ENCODE data around the gene TNFSF12.
"Not testable (repeated sequence)": the region's sequence is repeated elsewhere in the genome, so short reads cannot be mapped to it uniquely, and the experiment has no call there.

Gene TNFSF12

DNA sequence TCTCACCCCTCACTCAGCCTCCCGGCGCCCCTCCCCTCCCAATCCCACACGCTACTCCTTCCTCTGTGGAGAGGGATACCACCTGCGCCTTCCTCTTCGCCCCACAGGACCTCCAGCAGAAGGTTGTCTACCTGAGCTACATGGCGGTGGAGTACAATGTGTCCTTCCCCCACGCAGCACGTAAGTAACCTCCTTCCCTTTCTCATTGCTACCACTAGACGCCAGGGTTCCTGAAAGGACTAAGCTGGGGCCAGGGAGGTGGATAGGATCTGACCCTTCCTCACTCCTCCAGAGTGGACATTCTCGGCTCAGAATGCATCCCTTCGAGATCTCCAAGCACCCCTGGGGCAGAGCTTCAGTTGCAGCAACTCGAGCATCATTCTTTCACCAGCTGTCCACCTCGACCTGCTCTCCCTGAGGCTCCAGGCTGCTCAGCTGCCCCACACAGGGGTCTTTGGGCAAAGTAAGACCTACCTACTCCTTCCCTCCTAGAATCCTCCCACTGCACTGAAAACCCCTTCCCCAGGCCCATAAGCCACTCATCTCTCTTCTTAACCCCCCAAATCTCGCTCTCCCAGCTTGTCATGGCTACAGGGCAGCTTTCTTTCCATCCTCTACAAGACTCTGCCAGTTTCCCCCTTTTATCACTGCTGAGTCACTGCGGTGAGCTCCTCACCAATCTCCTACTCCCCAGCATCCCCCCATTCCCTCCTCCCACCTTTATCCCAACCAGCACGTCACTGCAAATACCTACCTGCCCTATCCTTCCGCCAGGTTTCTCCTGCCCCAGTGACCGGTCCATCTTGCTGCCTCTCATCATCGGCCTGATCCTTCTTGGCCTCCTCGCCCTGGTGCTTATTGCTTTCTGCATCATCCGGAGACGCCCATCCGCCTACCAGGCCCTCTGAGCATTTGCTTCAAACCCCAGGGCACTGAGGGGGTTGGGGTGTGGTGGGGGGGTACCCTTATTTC lies 32.0 kb downstream of the TNFSF12 start:
- no peak for DNase-seq (ENCODE audit: low read depth)
- H3K4me3 ChIP-seq (ENCODE audit: low read depth, low read length) = no peak overlapping the region

DNA sequence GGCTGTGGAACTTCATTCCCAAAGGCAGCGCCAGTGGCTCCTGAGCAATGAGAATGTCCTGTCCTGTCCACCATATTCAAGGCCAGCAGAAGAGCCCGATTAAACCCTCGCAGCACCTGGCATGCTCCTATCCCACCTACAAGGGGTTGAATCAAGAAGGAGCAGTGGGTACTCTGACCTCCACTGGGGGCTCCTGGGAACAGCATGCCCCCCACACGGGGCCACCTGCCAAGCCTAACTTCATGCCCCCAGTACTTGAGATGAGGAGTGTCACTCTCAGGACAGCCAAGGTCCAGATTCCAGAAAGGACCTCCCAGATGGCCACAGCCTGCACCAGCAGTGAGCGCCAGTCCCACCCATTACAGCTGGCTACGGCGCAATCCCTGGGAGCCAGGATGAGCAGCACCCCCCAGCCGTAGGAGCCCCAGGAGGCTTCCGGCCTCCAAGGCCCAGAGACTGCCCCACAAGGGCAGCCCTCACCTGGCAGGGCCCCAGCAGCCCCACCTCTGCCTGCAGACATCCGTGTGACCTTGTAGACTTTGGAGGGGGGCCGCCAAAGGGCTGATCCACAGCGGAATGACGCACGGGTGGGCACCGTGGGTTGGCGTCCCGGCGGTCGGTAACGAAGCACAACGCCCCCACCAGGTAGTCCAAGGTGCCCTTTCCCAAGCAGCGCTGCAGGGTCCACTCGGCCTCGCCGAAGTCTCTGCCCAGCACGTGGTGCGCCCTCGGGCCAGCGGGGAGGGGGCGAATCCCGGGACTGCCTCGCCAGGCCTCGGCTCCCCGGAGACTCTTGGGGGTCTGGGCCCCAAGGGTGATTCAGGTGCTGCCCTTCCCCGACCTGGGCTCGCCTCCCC lies 33.8 kb downstream of the TNFSF12 start:
- H3K4me3 ChIP-seq (ENCODE audit: low read depth, low read length) = peak overlapping the region; percentile 72
- no peak for DNase-seq (ENCODE audit: low read depth)

DNA sequence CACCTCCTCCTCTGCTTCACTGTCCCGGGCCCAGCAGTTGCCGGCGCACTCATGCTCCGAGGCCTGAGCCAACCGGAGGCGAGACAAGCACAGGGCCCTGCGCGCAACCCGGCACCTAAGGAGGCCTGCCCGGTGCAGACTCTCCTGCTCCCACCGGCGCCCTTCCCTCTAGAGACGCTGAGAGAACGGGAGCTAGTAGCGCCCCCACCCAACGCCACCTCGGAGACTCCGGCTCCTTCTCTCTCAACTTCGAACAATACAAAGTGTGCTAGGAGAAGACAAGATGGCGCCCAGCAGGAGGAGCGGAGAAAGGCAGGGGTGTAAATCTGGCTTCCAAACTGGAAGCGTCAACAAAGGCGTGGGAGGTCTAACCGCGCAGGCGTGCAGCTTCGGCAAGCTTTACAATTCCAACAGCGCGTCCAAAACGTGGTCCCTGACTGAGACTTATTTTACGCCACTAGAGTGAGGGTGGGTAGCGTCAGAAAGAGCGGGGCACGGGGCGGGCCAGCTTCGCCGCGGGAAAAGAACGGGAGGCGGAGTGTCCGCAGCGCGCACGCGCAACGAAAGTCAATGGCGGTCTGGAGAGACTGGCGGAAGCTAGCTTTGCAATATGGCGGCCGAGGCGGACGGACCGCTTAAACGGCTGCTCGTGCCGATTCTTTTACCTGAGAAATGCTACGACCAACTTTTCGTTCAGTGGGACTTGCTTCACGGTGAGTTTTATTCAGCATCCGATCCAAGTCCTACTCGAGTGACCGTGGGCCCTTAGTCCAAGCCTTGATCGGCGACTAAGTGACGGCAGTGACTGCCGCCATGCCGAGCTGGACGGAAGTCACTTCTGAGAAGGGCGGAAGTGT lies 34.6 kb downstream of the TNFSF12 start, which contains the start of gene MPDU1:
Gene MPDU1, plus strand, starts transcription at position 600 of the 857 bp plus-strand sequence. Its CDS starts 11 bp downstream, at position 611.
- DNase-seq (ENCODE audit: low read depth) = peak; percentile 93

DNA sequence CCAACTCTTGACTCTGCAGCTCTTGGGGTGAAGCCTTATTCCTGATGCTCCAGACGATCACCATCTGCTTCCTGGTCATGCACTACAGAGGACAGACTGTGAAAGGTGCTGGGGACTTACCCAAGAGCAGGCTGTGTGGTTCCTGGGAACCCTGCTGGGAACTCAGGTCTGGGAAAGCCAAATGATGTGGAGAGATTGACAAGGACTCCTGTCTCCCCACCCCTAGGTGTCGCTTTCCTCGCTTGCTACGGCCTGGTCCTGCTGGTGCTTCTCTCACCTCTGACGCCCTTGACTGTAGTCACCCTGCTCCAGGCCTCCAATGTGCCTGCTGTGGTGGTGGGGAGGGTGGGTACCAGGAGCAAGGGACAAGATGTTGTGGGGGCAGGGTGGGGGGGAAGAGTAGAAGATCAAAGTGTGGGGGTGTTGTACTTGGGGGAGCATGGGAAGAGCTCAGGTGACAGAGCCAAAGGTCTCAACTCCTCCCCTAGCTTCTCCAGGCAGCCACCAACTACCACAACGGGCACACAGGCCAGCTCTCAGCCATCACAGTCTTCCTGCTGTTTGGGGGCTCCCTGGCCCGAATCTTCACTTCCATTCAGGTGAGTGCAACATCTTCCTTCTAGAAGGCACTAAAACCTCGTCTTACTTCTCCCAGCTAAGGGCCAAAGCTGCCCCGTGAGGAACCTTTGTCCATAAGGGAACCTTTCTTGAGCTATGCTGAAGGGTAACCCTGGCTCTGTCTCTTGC lies 38.0 kb downstream of the TNFSF12 start:
- no peak overlapping the region for H3K4me3 ChIP-seq (ENCODE audit: low read depth, low read length)
- DNase-seq (ENCODE audit: low read depth) = no peak

More for the DNA sequence above, 34.6 kb downstream of the TNFSF12 start, which contains the start of gene MPDU1:
- H3K4me3 ChIP-seq (ENCODE audit: low read depth, low read length) = peak within 1 kb of the TSS; percentile 72

DNA sequence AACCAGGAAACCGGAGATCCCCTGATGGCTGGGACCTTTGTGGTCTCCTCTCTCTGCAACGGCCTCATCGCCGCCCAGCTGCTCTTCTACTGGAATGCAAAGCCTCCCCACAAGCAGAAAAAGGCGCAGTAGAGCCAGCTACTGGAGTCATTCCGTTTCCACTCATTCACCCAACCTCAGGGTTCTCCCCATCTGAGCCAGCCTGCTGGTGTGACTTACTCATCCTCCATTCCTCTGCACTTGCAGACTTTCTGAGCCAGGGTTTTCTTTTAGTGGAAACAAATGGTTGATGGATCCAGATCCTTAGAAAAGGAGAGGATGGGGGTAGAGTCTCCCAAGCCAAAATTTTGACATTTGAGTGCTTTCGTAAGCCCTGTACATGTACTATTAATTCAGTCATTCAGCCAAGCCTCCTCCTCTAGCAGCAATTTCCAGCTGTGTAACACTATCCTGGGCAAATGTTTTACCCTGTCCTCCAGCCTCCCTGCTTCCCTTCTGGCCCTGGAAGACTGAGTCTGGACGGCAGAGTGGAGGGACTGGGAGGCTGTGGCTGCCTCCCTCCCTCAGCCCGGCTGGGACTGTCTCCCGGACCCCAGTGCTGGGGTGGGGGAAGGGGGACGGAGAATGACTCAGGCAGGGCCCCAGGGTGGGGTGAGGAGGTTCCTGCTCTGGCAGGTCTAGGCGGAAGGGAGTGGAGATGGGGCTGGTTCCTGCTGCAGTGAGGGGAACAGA lies 38.7 kb downstream of the TNFSF12 start:
- peak overlapping the region; percentile 17 for H3K4me3 ChIP-seq (ENCODE audit: low read depth, low read length)
- peak; percentile 83 for DNase-seq (ENCODE audit: low read depth)

DNA sequence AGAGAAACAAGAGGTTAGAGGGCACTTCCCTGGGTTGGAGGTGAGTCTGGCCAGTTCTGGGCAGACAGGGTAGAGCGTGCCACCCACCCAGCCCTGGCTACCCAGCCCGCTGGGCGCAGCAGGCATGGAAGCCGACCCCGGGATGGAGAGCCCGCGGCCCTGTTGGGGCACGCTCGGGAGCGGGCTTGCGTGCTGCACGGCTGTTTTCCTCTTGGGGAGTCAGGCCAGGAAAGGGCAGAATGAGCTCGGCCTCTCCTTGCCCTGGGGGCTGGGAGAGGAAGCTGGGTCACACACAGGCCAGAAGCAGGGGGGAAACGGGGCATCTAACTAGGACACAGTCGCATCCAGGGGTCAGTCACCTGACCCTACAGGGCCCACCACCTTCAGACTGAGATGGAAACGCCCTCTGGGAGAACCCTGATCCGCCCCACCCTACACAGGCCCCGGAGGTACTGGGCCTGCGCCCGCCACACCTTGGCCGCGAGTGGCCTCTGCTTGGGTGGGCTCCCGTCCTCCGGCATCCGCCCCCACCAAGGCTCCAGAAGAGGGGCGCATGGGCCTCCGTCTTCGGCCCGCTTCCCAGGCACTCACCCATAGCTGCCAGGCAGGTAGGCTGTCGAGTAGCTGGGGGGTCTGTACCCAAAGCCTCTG lies 39.8 kb downstream of the TNFSF12 start:
- DNase-seq (ENCODE audit: low read depth) = no peak
- peak overlapping the region; percentile 26 for H3K4me3 ChIP-seq (ENCODE audit: low read depth, low read length)

DNA sequence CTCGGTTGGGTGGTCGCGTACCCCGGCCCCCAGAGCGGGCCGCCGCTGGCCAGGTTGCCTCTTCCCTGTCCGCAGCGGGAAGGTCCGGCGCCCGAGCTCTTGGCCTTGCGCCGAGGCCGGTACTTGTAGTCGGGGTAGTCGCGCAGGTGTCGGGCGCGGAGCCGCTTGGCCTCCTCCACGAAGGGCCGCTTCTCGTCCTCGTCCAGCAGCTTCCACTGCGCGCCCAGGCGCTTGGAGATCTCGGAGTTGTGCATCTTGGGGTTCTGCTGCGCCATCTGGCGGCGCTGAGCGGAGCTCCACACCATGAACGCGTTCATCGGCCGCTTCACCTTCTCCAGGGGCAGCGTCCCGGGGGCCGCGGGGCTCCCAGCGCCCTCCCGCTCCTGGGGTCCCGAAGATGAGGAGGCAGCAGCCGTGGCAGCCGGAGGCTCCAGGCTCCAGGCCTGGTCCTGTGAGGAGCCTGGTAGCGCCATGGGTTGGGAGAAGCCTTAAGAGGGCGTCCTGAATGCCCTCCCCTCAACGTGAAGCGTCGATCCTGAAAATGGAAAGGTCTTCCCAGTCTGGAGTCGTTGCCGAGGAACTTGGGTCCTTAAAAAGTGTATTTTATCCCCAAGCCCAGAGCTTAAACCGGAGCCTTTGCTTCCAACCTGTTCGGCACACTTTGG lies 40.5 kb downstream of the TNFSF12 start:
- DNase-seq (ENCODE audit: low read depth) = no peak
- H3K4me3 ChIP-seq (ENCODE audit: low read depth, low read length) = peak overlapping the region; percentile 26

DNA sequence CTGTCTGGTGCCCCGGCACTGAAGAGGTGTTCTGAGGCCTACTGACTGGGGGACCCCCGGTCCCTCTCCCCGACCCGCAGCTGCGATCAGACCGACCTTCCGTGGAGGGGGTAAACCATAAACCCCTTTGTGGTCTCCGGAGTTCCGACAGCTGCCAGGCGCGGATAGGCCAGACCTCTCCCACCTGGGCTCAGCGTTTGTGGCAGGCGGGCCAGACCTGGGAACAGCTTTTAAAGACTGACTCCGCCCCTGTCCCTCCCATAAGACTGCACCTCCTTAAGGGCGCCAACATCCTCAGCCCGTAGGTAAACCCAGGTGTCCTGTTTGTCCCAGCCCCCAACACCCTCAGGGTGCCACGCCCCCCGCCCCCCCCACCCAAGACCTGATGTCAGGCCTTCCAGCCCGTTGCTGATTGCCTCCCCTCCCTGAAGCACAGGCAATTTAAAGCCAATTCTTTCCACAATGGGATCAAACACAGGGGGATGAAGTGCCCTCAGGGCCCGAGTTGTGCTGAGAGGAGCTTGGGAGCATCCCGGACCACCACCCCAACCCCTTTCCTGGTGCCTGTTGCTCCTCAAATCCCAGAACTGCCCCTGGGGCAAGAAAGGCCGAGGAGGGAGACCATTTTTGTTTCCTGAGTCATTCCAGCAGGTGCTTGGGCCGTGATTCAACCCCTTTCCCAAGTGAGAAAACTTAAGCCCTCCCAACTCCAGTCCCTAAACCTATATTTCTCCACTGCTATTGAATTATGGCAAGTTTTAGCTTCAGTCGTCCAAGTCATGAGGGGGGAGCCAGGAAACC lies 41.2 kb downstream of the TNFSF12 start, which contains the start of gene SOX15:
Gene SOX15, minus strand, starts transcription at position 204 of the 801 bp plus-strand sequence. CDS start 418 bp downstream, outside the sequence.
- peak within 1 kb of the TSS; percentile 26 for H3K4me3 ChIP-seq (ENCODE audit: low read depth, low read length)
- DNase-seq (ENCODE audit: low read depth) = no peak

DNA sequence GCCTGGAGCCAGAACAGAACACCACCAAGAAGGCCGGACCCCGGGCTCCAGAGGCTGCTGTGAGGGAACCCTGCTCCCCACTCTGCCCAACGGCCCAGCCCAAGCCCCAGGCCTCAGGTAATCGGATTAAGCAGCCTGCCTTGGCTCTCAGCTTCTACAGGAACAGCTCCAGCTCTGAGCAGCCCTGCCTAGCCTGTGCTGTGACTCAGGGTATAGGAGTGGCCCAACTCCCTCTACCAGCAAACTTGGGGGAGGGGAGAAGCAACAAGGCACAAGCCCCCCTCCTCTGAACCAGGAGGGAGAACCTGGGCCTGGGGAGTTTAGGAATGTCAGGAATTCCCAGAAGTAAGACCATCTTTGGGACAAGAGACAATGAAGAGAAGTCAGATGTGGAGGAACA lies 41.9 kb downstream of the TNFSF12 start:
- DNase-seq (ENCODE audit: low read depth) = no peak
- no peak overlapping the region for H3K4me3 ChIP-seq (ENCODE audit: low read depth, low read length)

DNA sequence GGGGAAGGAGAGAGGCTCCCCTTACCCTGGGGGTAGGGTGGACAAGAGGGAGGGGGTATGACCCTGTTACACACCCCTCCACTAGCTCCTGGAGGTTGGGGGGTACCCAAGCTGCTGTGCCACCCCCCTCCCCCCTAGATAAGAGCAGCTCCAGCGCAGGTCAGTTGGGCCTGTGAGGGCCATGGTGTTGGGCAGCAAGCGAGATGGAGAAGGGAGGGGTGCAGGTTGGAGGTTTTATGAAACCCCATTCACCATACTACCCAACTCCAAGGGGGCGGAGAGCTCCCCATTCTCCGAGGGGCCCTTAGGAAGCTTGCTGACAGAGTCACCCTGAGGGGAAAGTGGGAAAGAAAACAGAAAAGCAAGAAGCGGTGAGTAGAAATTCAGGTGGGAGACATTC lies 42.7 kb downstream of the TNFSF12 start:
- H3K4me3 ChIP-seq (ENCODE audit: low read depth, low read length) = no peak overlapping the region
- DNase-seq (ENCODE audit: low read depth) = no peak

DNA sequence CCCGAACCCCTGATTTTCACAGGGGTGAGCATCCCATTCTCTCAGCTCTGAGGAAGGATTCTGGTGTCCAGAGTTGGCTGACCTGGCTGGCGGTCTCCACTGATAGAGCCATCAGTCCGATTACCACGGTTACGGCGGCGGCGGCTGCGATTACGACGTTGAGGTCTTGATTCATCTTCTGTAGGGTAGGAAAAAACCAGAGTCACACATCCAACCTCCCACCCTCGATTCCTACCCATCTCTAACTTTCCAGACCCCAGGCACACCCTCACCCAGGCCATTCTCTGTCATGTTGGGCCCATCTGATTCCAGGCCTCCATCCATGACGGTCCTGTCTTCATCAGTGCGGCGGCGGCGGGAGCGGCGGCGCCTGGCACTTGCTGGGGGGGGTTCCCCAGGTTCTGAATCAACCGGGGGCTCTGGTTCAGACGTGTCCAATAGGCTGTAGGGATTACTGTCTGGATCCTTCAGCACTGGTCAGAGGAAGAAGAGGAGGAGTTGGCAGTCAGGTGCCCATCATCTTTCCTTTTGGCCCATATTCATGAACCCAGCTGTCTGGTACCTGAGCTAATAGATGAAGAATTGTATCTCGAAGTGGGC lies 43.7 kb downstream of the TNFSF12 start:
- no peak overlapping the region for H3K4me3 ChIP-seq (ENCODE audit: low read depth, low read length)
- DNase-seq (ENCODE audit: low read depth) = no peak

DNA sequence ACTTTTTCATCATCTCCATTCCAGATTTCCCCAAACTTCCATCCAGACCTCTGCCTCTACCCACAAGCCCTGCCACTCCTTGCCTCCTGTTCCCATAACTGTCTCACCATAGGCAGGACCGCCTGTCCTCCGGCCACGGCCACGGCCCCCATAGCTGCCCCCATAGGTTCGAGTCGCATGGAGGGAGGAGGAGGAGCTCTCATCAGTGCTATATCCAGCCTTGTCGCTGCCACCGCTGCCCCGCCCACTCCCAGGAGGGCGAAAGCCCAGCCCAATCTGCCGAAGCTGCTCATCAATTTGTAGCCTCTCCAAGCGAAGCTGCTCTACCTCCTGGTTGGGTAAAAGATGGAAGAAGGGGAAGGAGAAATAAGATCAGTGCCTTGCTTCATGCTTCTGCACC lies 44.4 kb downstream of the TNFSF12 start:
- no peak for DNase-seq (ENCODE audit: low read depth)
- H3K4me3 ChIP-seq (ENCODE audit: low read depth, low read length) = no peak overlapping the region

DNA sequence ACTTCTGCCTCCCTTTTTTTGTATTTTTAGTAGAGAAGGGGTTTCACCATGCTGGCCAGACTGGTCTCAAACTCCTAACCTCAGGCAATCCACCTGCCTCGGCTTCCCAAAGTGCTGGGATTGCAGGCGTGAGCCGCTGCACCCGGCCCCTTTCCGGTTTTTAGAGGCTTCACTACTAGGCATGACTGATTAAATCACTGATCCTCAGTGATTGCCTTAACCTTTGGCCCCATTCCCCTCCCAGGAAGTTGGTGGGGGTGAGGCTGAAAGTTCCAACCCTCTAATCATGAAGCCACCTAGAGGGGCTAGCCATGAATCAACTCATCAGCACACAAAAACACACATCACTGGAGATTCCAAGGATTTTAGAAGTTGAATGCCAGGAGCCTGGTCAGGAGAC lies 48.7 kb downstream of the TNFSF12 start:
- H3K4me3 ChIP-seq (ENCODE audit: low read depth, low read length); DNase-seq (ENCODE audit: low read depth): not testable (repeated sequence)

DNA sequence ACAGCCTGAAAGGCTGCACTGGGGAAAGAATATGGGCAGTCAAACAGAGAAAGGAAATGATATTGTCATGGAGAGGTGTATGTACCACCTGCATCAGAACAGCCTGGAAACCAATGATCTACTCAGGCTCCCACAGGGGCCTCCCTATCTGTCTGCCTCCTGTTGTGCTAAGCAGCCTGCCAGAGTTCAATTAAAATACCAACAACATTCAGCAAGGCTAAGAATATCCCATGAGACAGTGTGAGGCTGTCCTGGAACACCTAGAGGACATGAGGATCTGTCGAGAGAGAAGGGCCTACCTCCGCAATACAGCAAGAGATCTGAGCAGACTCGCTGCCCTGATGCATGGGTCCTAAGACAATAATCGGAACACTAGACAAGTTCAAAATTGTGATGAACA lies 57.4 kb downstream of the TNFSF12 start:
- DNase-seq (ENCODE audit: low read depth) = no peak
- no peak overlapping the region for H3K4me3 ChIP-seq (ENCODE audit: low read depth, low read length)
